ENCODE data around the gene COA6.
"Not testable (repeated sequence)": the region's sequence is repeated elsewhere in the genome, so short reads cannot be mapped to it uniquely, and the experiment has no call there.

Gene COA6

GRCh38 chr1:234371414-234371813 lies 1.8 kb upstream of the COA6 start:
- no peak for DNase-seq

DNA sequence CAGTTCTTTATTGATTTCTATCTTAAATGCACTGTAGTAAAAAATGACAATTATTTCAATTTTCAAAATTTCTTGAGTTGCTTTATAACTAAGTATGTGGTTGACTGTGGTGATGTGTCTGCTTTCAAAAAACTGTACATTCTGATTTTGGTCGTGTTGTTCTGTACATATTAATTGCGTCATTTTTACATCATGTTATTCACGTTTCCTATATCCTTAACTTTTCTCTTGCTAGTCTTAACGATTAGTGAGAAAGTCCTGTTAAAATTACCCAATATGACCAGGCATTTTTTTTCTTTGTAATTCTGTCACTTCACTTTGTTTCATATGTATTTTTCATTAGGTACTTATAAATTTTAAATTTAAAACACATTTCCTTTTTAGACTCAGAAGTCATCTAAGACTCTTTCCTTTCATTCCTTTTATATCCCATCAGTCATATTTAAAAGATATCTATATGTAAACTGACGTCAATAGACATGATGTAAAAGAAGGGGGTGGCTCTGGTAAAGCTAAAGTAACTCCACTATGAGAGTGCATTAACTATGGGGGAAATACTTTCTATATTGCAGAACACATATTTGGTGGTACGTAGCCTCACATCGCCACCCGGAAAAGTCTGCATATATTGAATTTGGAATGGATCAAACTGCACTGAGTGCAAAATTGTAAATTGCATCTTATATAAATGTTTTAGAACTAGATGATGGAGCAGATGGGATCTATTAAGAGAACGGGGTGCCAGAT lies 1.1 kb upstream of the COA6 start:
- DNase-seq: peak; percentile 11

- DNase-seq: no peak
These were observed 651 bp downstream of the COA6 start for GRCh38 chr1:234373959-234374254.

DNA sequence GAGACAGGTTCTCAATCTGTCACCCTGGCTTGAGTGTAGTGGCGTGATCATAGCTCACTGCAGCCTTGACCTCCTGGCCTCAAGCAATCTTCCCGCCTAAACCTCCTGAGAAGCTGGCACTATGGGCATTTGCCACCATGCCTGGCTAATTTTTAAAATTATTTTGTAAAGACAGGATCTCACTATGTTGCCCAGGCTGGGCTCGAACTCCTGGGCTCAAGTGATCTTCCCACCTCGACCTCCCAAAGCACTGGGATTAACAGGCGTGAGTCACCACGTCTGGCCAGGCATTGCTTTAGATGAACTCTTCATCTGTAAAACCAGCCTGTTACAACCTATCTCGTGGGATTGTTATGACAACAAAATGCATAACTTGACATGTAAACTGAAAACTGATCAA lies 2.4 kb downstream of the COA6 start:
- DNase-seq: no peak

DNA sequence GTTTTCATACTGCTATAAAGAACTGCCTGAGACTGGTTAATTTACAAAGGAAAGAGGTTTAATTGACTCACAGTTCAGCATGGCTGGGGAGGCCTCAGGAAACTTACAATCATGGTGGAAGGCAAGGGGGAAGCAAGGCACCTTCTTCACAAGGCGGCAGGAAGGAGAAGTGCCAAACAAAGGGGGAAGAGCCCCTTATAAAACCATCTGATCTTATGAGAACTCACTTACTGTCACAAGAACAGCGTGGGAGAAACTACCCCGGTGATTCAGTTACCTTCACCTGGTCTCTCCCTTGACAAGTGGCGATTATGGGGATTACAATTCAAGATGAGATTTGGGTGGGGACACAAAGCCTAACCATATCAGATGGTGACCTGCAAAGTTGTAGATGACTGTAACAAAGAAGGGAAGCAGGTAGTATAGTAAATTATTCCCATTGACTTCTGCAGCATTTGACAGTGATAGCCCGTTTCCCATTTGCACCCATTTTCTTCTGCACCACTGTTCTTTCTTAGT lies 6.4 kb downstream of the COA6 start:
- DNase-seq: not testable (repeated sequence)

DNA sequence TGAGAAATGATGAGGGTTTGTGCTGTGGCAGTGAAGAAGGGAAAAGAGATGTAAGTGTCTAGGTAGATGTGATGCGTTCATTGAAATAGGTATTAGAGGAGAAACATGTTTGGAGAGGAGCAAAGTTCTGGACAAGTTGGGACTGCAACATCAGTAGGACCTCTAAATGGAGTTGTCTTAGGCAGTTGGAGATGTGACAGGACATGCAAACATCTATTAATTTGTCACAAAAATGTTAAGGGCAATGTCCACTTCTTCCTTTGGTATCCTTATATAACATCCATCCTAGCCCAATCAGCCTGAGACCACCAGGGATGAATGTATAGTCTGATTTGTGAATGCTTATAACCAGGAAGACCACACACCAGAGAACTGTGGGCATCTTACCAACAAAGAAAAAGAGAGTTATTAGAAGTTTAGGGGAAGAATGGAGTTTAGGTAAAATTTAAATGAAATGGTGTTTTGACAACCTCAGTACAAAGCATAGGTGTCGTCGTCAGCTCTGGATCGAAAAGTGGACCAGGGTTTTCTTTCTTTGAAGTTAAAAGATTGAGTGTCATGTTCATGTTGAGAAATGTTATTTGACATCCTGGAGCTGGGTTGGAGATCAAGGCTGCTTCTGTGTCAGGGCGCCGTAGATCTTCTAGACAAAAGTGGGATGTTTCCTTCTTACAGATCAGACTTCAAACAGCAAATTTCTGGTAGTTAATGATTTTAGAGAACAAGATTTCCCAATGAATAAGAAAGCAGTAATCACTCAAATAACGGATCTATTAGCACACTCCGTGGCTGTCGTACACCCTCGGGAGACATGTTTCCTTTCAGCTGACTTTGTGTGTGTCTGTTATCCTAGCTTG lies 8.7 kb downstream of the COA6 start:
- DNase-seq: no peak

GRCh38 chr1:234386122-234386521 lies 12.9 kb downstream of the COA6 start:
- no peak for DNase-seq

DNA sequence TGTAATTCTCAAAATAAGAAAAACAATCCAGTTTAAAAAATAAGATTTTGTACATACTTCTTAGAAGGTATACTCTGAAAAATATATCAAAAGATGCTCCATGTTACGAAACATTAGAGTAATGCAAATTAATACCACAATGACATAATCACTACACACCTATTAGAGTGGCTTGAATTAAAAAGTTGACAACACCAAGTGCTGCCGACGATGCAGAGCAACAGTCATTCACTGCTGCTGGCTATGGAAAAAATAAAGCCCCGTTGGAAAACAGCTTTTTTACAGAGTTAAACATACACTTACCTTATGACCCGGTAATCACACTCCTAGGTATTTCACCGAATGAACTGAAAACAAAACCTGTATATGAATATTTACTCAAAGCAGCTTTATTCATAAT lies 14.8 kb downstream of the COA6 start:
- DNase-seq: no peak

DNA sequence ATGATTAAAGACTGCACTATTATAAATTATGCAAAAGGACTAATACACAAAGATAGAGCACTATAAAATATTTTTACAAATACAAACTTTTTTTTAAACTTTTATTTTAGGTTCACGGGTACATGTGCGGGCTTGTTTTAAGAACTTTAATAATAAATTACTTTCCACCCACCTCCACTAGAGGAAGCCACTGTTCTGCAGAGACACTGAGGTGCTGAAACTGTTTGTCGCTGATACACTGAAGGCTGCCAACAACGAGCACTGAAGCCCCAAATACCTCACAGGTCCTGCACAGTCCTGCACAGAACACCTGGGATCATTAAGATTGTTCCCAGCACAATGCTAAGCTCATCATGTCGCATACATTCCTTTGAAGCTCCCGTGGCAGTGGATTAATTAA lies 19.9 kb downstream of the COA6 start:
- DNase-seq: no peak

DNA sequence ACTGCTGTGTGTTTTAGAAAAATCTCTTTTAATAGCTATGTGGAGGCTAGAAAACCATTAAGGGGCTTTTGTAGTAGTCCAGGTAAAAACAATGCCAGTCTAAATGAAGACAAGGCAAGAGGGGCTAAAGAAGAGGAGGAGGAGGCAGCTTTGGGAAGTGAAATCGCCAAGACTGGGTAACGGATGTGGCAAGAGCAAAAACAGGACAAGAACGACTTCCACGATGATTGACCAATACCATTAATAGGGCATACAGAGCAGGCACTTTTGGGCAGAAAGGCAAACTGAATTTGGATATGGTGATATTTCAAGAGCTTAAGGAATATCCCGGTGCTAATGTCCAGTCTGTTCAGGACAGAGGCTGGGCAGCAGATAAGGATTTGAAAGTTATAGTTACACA lies 22.0 kb downstream of the COA6 start:
- no peak for DNase-seq

DNA sequence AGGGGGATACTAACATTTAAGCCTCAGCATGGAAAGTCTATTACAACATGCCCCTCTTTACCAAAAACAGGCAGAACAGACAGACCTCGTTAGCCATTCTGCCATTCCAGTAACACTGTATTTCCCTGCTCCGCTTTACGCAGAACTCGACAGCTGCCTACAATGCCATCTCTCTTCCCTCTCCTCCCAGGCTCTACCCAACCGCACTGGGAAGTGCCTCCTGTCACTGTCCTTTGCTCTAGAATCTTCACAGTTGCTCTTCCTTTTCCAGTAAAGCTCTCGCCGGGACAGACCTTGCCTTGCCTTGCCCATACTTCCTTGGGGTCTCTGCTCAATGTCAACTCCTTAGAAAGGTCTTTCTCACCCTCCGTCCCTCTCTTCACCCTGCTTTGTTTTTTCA lies 22.8 kb downstream of the COA6 start:
- DNase-seq: no peak

DNA sequence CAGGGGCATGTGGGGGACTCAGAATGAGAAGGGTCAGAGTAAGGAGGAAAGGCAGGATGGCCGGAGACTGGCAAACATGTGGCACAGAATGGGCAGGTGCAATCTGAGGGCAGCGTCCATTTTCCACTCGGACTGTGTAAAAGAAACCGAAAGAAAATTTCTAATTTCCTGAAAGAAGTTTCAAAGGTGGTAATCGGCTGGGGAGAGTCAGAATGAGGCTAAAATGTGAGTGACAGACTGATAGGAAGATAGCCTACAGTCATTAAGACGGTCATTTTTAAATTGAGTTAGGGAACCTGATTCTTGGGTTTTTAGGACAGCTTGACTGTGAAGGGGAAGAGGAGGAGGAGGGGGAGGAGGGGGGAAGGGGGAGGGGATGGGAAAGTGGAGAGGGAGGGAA lies 23.6 kb downstream of the COA6 start:
- DNase-seq: no peak

GRCh38 chr1:234397732-234398131 lies 24.5 kb downstream of the COA6 start:
- DNase-seq: no peak

GRCh38 chr1:234398849-234399381 lies 25.7 kb downstream of the COA6 start:
- no peak for DNase-seq

GRCh38 chr1:234399515-234399914 lies 26.3 kb downstream of the COA6 start:
- DNase-seq: not testable (repeated sequence)

DNA sequence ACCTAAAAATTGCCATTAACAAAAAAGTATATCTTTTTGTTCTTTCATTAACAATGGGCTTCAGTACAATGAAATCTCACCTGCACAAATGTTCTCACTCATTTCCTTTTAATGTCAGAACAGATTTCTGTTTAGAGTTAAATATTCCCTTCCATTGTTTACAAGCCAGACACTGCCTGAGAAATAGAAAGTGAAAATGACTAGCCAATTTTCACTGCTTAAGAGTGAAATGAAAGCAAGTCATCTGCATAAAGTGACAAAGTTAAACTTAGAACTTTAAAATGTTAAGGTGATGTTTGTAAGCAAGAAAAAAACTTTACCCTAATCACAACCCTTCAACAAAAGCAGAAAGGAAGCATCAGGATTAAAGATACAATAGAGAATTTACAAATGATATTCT lies 27.5 kb downstream of the COA6 start:
- DNase-seq: no peak

DNA sequence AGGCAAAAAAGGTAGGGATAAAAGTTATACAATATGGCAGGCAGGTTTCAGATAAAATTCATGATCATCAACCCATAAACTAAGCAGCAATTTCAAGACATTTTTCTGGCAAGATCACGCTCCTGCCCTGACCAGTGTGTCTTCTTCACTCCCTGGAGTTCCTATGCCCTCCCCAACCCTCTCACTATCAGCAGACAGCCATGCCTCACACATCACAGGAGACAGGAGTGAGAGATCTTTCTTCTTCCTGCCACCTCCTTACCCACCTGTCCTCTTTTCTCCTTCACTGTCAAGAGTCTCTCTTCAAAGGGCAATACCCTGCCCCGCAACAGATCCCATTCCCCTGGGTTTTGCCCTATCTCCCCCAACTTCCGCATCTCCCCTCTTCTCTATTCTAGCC lies 28.4 kb downstream of the COA6 start:
- DNase-seq: no peak

DNA sequence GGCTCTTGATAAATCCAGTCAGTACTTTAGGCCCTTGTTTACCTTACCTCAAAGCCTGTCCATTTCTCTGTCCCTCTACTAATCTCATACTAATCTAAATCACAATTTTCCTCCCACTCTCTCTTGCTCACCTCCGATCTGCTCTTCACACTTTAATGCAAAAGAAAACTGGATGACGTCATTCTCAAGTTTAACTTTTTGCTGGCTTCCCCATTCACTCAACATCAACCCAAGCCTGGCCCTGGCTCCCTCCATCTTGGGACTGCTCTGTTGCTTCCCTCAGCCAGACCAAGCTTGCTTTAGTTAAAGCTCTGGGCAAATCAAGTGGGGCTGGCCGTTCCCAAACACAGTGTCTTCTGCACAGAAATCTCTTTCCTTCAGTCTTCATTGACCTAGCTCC lies 29.7 kb downstream of the COA6 start:
- DNase-seq: no peak

GRCh38 chr1:234405676-234406075 lies 32.4 kb downstream of the COA6 start:
- no peak for DNase-seq

GRCh38 chr1:234406871-234407270 lies 33.6 kb downstream of the COA6 start:
- DNase-seq: no peak

DNA sequence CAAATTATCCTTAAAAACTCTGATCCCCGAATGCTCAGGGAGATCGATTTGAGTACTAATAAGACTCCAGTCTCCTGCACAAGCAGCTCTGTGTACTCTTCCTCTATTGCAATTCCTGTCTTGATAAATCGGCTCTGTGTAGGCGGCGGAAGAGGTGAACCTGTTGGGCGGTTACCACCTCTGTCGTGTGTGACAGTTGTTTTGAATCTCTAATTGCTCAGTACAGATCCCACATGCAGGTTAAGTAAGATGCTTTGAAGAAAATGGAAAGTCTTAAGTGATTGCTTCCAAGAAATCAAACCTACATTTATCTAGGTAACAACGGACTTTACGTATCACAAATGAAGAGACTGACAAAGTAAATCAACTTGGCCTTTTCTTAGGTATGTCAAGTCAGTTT lies 35.5 kb downstream of the COA6 start:
- DNase-seq: no peak

DNA sequence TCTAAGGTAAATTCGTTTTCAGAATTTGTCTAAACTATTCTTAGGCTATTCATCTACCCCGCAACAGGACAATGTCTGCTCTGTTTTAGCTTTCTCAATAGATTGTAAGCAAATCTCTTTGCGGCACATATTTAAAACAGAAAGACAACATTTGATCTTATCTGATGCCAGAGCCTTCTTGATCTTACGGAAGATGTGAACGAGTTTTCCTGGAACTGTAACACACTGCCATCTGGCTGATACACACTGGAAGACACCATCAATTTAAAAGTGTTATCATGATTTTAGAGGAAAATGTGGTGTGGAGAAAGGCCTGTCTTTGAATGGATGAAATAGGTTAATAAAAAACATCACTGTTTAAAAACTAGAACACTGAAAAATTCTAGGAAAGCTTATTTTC lies 36.1 kb downstream of the COA6 start:
- DNase-seq: no peak

DNA sequence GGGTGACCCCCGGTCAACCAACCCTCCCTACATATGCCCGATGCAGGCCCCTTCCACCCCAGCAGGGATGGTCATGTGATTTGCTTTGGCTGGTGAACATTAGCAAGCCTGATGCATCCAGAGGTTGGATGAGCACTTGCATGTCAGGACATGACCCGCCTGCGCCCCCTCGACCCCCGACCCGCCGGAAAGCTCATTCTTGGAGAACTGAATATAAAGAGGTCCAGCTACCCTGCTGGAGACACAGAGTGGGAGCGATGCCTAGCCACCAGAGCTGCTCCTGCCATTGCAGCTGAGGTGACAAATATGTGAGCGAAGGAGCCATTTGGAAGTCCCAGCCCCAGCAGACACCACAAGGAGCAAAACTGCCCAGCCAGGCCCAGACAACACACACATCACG lies 39.6 kb downstream of the COA6 start:
- no peak for DNase-seq

DNA sequence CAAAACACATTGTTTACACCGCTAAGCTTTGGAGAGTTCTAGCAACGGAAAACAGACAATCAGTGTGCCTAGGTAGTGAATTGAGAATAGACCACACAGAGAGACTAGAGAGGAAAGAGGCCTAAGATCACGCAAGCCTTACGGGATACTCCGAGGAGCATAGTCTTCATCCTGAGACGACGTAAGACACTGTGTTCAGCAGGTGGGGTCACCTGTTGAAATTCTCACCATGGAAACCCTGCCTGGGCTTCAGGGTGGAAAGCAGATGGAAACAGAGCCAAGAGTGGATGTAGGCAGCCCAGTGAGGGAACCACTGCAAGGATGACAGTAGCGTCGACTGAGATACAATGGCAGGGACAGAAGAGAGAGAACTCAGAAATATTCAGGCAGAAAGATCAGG lies 40.2 kb downstream of the COA6 start:
- no peak for DNase-seq
